Left hindlimb (tissue), 1 donor: ENCODE measurements around the gene RIN3.

Experiments
- DNase-seq: peaks from one replicate; pipeline ENCODE4 v3.0.0-alpha.2; 2018

Gene RIN3

GRCh38 chr14:92512807-92513203, 776 bp upstream of the RIN3 start:
- DNase-seq, result no peak

- peak; percentile 54 for DNase-seq
These were observed 624 bp downstream of the RIN3 start for GRCh38 chr14:92513966-92514843.

DNA sequence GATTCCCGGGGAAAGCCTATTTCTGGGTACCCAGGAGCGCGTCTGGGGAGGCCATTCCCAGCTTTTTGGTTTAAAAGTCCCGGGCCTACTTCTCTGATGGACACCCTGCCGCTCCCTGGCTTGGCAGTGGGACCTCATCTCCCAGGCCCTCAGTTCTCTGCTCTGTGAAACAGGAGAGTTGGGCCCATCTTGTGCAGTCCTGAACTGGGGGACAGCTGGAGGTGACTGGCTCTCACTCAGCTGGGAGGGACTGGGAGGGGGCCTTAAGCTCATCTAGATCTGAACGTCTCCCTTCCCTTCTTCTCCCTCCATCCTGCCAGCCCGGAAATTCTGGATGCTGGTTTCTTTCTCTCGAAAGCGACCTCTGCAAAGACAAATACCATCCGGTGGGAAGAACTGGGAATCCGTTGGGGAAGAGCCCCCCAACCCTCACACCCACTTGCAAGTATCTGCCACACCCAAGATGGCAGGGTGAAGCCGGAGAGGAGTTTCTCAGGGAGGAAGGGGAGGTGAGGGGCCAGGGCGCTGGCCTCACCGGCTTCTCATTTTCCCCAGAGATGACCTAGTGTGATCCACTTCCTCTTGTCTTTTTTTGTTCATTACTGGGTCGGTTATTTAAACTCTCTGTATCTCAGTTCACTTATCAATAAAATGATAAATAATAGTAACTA, 1.4 kb downstream of the RIN3 start:
- no peak for DNase-seq

GRCh38 chr14:92515546-92516343, 2.2 kb downstream of the RIN3 start:
- no peak for DNase-seq

DNA sequence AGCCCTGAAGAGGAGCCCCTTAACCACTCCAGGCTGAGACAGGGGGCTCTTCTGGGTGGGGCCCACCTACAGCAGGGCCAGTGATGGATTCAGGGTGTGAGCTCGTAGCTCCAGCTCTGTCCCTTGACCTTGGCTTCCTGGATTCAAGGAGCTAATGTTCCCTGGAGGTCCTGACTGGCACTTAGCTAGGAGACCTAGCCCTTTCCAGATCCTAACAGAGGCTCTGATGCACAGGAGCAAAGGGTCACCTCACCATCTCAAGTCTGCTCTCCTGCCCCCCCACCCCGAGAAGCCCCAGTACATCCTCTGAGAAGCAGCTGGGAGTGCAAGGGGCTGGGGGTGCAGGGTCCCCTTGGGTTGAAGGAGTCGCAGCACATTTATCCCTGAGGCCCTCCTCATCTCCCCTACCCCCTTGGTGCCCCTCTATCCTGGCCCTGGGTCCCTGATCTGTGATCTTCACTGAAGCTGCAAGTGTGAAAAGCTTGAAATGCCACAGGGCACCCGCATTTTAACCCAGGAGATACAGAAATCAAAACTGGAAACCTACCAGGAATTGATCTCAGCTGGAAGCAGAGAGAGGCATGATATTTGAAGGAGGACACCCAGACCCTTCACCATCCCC, 2.9 kb downstream of the RIN3 start:
- no peak for DNase-seq

DNA sequence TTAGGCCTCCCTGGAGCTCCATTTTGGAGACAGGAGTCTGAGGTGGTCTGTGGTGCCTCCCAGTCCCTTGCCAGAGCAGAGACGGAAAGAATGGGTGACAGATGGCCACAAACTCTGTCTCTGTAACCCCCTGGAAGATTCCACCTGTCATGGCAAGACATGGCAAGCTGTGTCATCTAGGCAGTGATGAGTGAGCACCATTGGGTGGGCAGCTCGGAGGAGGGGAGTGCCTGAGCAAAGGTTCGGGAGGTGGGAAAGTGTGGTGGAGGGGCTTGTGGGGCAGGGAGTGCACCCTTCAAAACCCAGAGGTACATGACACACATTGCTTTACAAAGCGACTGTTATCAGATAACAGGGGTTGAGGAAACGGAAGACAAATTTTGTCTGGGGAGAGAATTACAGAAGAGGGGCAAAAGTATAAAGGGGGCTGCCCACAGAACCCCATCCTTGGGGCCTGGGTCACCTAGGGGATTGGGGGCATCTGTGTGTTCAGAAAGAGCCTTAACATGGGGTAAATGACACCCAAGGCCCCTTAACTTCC, 3.5 kb downstream of the RIN3 start:
- no peak for DNase-seq

GRCh38 chr14:92517761-92518160, 4.2 kb downstream of the RIN3 start:
- DNase-seq, result no peak

DNA sequence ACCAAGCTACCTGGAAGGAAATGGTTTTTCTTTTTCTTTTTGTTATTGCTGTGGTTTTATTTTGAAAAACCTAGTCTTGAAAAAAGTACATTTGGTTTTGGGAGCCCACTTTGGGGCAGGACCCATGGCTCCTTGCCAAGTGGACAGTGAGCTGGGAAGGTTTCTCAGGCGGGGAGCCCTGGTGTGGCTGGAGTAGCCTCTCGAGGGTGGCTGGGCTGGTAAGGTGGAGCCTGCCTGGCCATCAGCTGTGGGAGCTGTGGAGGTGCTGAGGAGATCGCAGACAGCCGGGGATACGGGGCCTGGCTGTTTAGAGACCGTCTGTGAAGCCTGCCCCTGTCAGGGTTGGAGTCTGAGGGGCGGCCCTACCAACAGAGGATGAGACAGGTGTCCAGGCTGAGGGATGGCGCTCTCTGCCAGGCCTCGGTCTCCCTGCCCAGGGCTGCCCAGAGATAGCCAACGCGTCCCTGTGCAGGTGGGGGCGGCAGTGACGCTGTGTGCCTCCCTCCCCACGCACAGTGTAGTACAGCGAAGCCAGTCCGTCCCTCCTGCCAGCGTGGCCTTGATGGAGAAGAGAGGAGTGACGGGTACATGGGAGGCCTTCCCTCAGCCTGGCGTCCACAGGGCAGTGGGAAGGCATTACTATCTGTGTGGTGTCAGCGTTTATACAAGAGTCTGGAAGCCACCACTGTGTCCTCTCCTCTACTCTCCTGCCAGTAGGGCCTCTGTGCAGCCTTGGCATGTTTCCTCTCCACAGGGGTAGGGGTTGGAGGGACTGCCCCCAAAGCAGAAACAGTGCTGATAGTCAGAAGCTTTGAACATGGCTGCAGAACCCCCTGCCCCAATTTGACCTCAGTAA, 5.9 kb downstream of the RIN3 start:
- DNase-seq, result no peak

DNA sequence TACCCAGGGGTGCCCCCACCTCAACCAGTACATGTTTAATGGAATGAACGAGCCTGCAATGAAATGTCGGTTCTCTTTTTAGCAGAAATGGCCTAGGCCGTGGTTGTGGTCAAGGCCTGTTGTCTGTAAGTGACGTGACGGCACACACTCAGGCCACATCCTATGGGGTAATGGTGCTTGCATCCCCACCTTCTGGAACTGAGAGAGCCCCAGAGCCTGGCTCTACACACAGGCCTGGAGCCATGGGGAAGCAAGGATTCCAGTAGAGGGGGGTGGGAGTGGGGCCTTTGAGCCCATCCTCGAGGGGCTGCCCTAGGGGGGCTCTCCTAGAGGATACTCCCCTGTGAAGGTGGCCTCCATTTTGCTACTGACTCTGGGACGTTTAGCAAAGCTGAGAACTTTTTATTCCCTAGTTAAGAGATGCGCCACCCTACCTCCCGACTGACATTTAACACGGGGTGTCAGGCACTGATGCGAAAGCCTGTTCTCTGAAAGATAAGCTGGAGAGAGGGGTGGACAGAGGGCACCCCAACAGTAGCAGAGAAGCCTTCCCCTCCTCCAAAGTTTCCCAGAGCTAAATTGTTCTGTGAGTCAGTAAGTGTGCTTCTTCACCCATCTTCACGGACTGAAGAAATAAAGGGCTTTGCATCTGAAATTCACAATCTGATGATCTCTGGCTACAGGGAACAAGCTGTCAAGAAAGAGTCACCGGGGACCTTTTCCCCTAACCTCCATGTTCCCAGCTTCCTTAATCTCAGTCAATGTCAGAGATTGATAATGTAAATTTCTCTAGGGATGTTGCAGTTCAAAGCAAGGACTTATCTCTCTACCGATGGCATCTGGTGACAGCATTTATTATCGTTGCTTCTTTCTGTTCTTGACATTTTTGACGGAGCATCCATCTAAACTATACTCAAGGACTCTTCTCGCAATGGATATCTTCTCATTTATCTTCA, 6.8 kb downstream of the RIN3 start:
- no peak for DNase-seq

GRCh38 chr14:92521058-92521415, 7.5 kb downstream of the RIN3 start:
- no peak for DNase-seq

- no peak for DNase-seq
These were observed 10.2 kb downstream of the RIN3 start for GRCh38 chr14:92523752-92524151.

DNA sequence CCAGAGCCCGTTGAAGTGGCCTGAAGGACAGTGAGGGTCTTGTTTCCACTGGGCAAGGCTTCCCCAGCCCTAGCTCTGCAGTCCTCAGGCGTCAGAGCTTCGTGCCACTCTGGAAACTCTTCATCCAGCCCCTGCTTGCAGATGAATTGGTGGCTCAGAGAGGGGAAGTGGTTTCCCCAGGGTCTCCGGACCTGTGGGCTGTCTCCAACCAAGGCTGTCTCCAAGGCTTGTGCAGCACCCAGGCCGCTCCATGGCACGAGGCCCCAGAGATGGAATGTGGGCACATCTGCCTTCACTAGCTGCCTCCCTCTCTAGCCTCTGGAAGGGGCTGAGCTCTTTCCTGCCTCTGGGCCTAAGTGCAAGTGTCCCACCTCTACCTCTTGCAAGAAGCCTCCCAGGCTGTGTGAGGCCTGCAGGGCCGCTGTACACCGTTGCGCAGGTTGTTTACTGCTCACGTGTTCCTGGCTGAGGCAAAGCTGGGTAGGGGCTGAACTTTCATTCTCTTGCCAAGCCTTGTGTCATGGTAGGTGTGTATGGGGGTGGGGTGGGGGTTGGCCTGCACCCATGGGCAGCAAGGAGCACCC, 11.1 kb downstream of the RIN3 start:
- no peak for DNase-seq

DNA sequence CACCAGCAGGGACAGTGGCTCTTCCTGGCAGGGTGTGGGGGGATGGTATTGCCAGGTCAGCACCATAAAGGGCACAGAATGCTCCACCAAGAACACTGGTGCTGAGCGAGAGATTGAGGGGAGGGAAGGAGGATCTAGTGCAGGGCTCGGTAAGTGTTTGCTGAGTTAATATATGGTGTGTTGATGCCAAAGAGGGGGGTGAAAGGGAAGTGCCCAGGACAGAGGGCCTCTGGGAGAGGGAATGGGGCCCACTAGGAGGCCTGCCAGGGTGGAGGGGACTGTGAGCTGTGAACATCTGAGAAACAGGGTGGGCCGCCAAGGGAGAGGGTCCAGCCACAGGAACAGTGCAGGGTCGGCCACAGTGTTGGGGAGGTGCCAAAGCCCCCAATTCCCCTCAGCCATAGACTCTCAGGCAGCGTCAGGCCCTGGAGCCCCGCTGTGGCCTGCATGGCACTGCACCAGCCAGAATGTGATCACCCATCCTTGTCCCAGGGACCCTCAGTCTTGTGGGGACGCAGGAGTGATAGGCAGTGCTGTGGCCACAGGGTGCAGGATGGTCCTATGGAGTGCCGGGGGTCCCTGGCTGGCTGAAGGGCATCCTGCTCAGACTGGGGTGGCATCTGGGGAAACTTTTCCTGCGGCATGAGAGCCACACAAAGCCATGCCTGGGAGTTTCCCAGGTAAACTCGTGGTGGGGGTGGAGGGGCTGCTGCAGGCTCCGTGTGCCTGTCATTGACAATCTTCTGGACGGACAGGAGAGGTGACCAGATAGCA, 11.9 kb downstream of the RIN3 start:
- no peak for DNase-seq

DNA sequence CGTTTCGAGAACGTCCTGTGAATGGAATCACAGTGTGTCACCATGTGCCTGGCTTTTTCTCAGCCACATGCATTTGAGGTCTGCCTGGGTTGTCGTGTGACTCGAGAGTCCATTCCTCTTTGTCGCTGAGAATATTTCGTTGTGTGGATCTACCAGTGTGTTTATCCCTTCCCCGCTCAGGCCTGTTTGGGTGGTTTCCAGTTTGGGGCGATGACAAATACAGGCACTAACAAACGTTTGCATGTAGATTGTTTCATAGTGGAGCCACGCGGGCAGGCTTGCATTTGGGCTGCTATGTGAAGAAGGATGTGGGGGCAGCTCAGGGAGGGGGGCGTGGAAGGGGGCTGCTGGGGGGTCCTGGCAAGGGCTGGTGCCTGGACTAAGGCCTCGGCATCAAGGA, 14.1 kb downstream of the RIN3 start:
- DNase-seq, result no peak

- no peak for DNase-seq
These were observed 15.0 kb downstream of the RIN3 start for GRCh38 chr14:92528486-92529100.

DNA sequence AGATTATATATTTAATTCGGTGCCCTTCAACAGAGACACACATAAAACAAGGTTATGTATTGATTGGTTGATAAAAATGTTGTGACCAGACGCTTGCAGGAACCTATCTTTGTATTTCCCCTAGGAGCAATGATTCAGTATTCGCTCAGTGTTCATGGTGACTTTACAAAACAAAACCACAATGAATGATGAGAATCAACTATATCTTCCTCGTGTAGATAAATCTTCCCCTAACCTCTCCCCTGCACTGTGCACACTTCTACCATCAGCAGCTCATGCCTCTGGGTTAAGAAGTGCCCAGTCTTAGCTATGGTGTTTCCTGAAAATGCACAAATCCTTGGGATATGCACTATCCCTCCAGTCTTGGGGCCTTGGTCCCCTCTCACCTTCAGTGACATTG, 16.3 kb downstream of the RIN3 start:
- no peak for DNase-seq

DNA sequence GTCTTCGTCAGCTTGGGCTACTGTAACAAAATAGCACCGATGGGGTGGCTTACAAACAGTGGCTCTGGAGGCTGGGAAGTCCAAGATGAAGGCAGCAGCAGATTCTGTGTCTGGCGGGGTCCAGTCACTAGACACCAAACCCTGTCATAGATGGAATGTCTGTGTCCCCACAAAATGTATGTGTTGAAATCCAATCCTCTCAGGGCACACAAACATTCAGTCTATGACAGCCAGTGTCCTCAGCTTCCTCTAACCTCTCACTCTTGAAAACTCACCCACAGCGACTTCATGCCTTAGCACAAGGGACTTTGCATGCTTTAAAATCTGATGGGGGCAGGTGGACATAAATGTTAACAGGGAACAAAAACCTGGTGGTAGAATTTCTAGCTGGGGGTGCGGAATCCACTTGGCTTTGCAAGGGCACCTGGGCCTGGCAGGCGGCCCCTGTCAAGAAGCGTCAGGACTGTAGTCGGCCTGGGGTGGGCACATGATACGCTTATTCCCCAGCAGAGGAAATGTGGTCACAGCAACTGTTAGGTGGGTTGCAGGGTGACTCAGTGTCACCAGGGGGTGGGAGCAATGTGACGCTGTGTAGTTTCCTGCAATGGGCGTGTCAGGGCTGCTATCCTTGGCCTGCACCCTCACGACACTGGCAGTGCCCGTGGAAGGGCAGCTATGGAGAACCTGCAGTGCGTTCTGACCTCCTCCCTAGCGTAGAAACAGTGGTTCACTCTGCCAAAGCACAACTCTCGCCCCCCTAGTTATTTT, 17.7 kb downstream of the RIN3 start:
- DNase-seq, result no peak

- no peak for DNase-seq
These were observed 19.0 kb downstream of the RIN3 start for GRCh38 chr14:92532490-92533163.
